H9 (cell line): Measurements from ENCODE around the gene BLOC1S3. TPM values are rescaled to one million over a fixed set of nuclear protein-coding genes. Genes with fewer than 3 reads are reported as not detected.

Experiments
- DNase-seq: peaks from one replicate; pipeline ENCODE4 v3.0.0-alpha.2; 2017
- H2AFZ ChIP-seq: one replicate; pipeline ENCODE4 v1.6.1; 2013; ENCODE audit warnings: mild to moderate bottlenecking, low read length, control low read depth, moderate library complexity
- H2AK5ac ChIP-seq: 2 replicates; pipeline ENCODE4 v1.6.1; 2013; ENCODE audit warnings: low read length, control low read depth, mixed read lengths; ENCODE audit not compliant: insufficient read length
- H2BK120ac ChIP-seq: one replicate; pipeline ENCODE4 v1.6.1; 2013; ENCODE audit warnings: low read depth, mild to moderate bottlenecking, low read length, control low read depth, inconsistent platforms; ENCODE audit not compliant: poor library complexity, severe bottlenecking
- H2BK12ac ChIP-seq: 2 replicates; pipeline ENCODE4 v1.6.1; 2013; ENCODE audit warnings: low read length, control low read depth, mixed read lengths, low read depth; ENCODE audit not compliant: insufficient read length
- H2BK15ac ChIP-seq: 2 replicates; pipeline ENCODE4 v1.6.1; 2013; ENCODE audit warnings: low read depth, low read length, control low read depth
- H2BK20ac ChIP-seq: one replicate; pipeline ENCODE4 v1.6.1; 2013; ENCODE audit warnings: low read depth, mild to moderate bottlenecking, low read length, control low read depth, inconsistent platforms; ENCODE audit not compliant: poor library complexity, severe bottlenecking
- H2BK5ac ChIP-seq: 2 replicates; pipeline ENCODE4 v1.6.1; 2013; ENCODE audit warnings: low read length, control low read depth, mixed read lengths; ENCODE audit not compliant: insufficient read length
- H3K14ac ChIP-seq: 2 replicates; pipeline ENCODE4 v1.6.1; 2013; ENCODE audit warnings: low read length, control low read depth; ENCODE audit not compliant: insufficient read depth
- H3K18ac ChIP-seq: 2 replicates; pipeline ENCODE4 v1.6.1; 2013; ENCODE audit warnings: low read depth, mild to moderate bottlenecking, mixed read lengths, low read length, control low read depth; ENCODE audit not compliant: insufficient read length
- H3K23ac ChIP-seq: 2 replicates; pipeline ENCODE4 v1.6.1; 2013; ENCODE audit warnings: low read length, control low read depth, mixed read lengths, low read depth; ENCODE audit not compliant: insufficient read length
- H3K23me2 ChIP-seq: 2 replicates; pipeline ENCODE4 v1.6.1; 2013; ENCODE audit warnings: low read depth, mild to moderate bottlenecking, mixed read lengths, low read length, control low read depth; ENCODE audit not compliant: insufficient read length, poor library complexity, severe bottlenecking
- H3K27ac ChIP-seq: 2 replicates; pipeline ENCODE4 v1.5.1; 2013; ENCODE audit warnings: low read length, control low read depth, mixed read lengths, low read depth; ENCODE audit not compliant: insufficient read length
- H3K27me3 ChIP-seq: 2 replicates; pipeline ENCODE4 v1.6.1; 2013; ENCODE audit warnings: low read length, control low read depth, inconsistent platforms; ENCODE audit not compliant: insufficient read depth
- H3K4ac ChIP-seq: 2 replicates; pipeline ENCODE4 v1.6.1; 2013; ENCODE audit warnings: low read depth, mild to moderate bottlenecking, control low read depth, inconsistent platforms, low read length, moderate library complexity
- H3K4me1 ChIP-seq: 2 replicates; pipeline ENCODE4 v1.6.1; 2013; ENCODE audit warnings: low read length, control low read depth, inconsistent platforms; ENCODE audit not compliant: insufficient read depth
- H3K4me2 ChIP-seq: 2 replicates; pipeline ENCODE4 v1.6.1; 2013; ENCODE audit warnings: low read length, control low read depth, mixed read lengths; ENCODE audit not compliant: insufficient read length, insufficient read depth
- H3K56ac ChIP-seq: 2 replicates; pipeline ENCODE4 v1.6.1; 2013; ENCODE audit warnings: low read depth, mild to moderate bottlenecking, mixed read lengths, low read length, control low read depth; ENCODE audit not compliant: insufficient read length
- H3K79me1 ChIP-seq: 2 replicates; pipeline ENCODE4 v1.6.1; 2013; ENCODE audit warnings: low read depth, mild to moderate bottlenecking, moderate library complexity, low read length, control low read depth, inconsistent platforms; ENCODE audit not compliant: insufficient read depth, poor library complexity, severe bottlenecking
- H3K79me2 ChIP-seq: 2 replicates; pipeline ENCODE4 v1.6.1; 2013; ENCODE audit warnings: low read length, control low read depth, inconsistent platforms; ENCODE audit not compliant: insufficient read depth
- H3K9ac ChIP-seq: 2 replicates; pipeline ENCODE4 v1.6.1; 2013; ENCODE audit warnings: low read length, control low read depth, mixed read lengths; ENCODE audit not compliant: insufficient read length; ENCODE audit errors: extremely low read depth
- H3K9me3 ChIP-seq: one replicate; pipeline ENCODE4 v1.6.1; 2013; ENCODE audit warnings: low read depth, low read length, inconsistent platforms; ENCODE audit not compliant: control insufficient read depth
- H3T11ph ChIP-seq: one replicate; pipeline ENCODE4 v1.6.1; 2013; ENCODE audit warnings: mild to moderate bottlenecking, low read length, control low read depth, inconsistent platforms
- H4K20me1 ChIP-seq: one replicate; pipeline ENCODE4 v1.6.1; 2013; ENCODE audit not compliant: control insufficient read depth, insufficient read length, insufficient read depth
- H4K5ac ChIP-seq: 2 replicates; pipeline ENCODE4 v1.6.1; 2013; ENCODE audit warnings: low read depth, mild to moderate bottlenecking, mixed read lengths, low read length, control low read depth; ENCODE audit not compliant: insufficient read length
- H4K8ac ChIP-seq: replicated peaks from 2 replicates; pipeline ENCODE4 v1.6.1; 2013; ENCODE audit warnings: low read length, control low read depth, mixed read lengths, low read depth; ENCODE audit not compliant: insufficient read length
- H4K91ac ChIP-seq: 2 replicates; pipeline ENCODE4 v1.6.1; 2013; ENCODE audit warnings: low read depth, mild to moderate bottlenecking, moderate library complexity, mixed read lengths, low read length, control low read depth; ENCODE audit not compliant: insufficient read length
- H3K27ac Mint-ChIP-seq, 3 experiments: 2 replicates in 2 of 3; 3 replicates in 1 of 3; pipeline ENCODE4 v1.8.0; 2020 to 2021; ENCODE audit warnings: mixed read lengths in 3 of 3, mild to moderate bottlenecking in 1 of 3, moderate library complexity in 1 of 3
- H3K27me3 Mint-ChIP-seq: 2 replicates; pipeline ENCODE4 v1.8.0; 2021; ENCODE audit warnings: low read depth, mild to moderate bottlenecking, moderate library complexity, mixed read lengths
- H3K36me3 Mint-ChIP-seq, 3 experiments: 2 replicates in 2 of 3; 3 replicates in 1 of 3; pipeline ENCODE4 v1.8.0; 2020 to 2021; ENCODE audit warnings: low read depth in 3 of 3, mixed read lengths in 3 of 3; ENCODE audit not compliant: insufficient read depth in 1 of 3
- H3K4me1 Mint-ChIP-seq, 2 experiments: 2 replicates each; pipeline ENCODE4 v1.8.0; 2020; ENCODE audit warnings: mixed read lengths in 2 of 2
- H3K4me3 Mint-ChIP-seq, 2 experiments: 2 replicates in 1 of 2; 3 replicates in 1 of 2; pipeline ENCODE4 v1.8.0; 2020 to 2021; ENCODE audit warnings: mild to moderate bottlenecking in 2 of 2, mixed read lengths in 2 of 2, moderate library complexity in 1 of 2
- H3K9me3 Mint-ChIP-seq, 2 experiments: 2 replicates in 1 of 2; 3 replicates in 1 of 2; pipeline ENCODE4 v1.8.0; 2020; ENCODE audit warnings: mild to moderate bottlenecking in 2 of 2, mixed read lengths in 2 of 2, moderate library complexity in 1 of 2
- CTCF ChIP-seq: fragments of 200-600 bp; sonication (generic); conservative IDR thresholded peaks from 3 replicates; pipeline ENCODE4 v1.8.0; 2021; ENCODE audit warnings: antibody characterized with exemption, mild to moderate bottlenecking
- WGBS: extraction: QIAGEN DNeasy Blood & Tissue Kit; methylation state at CpG from one replicate; pipeline ENCODE4 v1.1.7; 2013; ENCODE audit warnings: missing lambda C conversion rate, low lambda C conversion rate, mixed read lengths; ENCODE audit not compliant: insufficient read length; ENCODE audit errors: extremely low coverage; 5-methylcytosine and 5-hydroxymethylcytosine counted together
- total RNA-seq: library from RNA; stranded (reverse); gene quantifications from 2 replicates; pipeline ENCODE4 v1.2.1, GENCODE V29; 2021

Gene BLOC1S3
- total RNA-seq, 1 experiment from 2014 or later, result 9.2 TPM

- H2BK120ac ChIP-seq, result no peak overlapping the region
- no peak overlapping the region for H3K14ac ChIP-seq
- no peaks in the 10 kb centered on the region for H3K79me2 ChIP-seq
- no peaks in the 10 kb centered on the region for H3K79me1 ChIP-seq
- peaks cover 9% of the 10 kb centered on the region for H3K23me2 ChIP-seq
- no peak overlapping the region for H3K4me3 Mint-ChIP-seq
- no peak overlapping the region for H3K27ac ChIP-seq
- no CpG with 5 or more reads among the region's 4 CpGs for WGBS
- no peaks in the 10 kb centered on the region for H3K9me3 ChIP-seq
- no peak overlapping the region for H3K56ac ChIP-seq
- H2AFZ ChIP-seq, result no peak overlapping the region
- H2BK5ac ChIP-seq, result no peak overlapping the region
- H3K27me3 Mint-ChIP-seq, result peaks cover 17% of the 10 kb centered on the region
- no peak overlapping the region for H4K91ac ChIP-seq
- H3K4me1 Mint-ChIP-seq, result peaks cover 2 to 13% of the 10 kb centered on the region in 2 experiments; a peak in 2 of 4 replicates
- no peak overlapping the region for H2BK20ac ChIP-seq
- H4K5ac ChIP-seq, result no peak overlapping the region
- H4K20me1 ChIP-seq, result no peaks in the 10 kb centered on the region
- H3K4me2 ChIP-seq, result no peak overlapping the region
- no peaks in the 10 kb centered on the region for H3K27me3 ChIP-seq
- no peak overlapping the region for H3K9ac ChIP-seq
- H3K23ac ChIP-seq, result no peak overlapping the region
- H3K27ac Mint-ChIP-seq, result no peak overlapping the region
- no peak overlapping the region for H3K18ac ChIP-seq
- no peak overlapping the region for H2AK5ac ChIP-seq
- no peaks in the 10 kb centered on the region for H3K4me1 ChIP-seq
- H2BK15ac ChIP-seq, result no peak overlapping the region
- H3K4ac ChIP-seq, result no peak overlapping the region
- no peak overlapping the region for H3T11ph ChIP-seq
- H3K36me3 Mint-ChIP-seq, result peaks cover 0 to 4% (median 2%) of the 10 kb centered on the region in 3 experiments; a peak in 2 of 7 replicates
- no peaks in the 10 kb centered on the region for H3K9me3 Mint-ChIP-seq
- no peak overlapping the region for H2BK12ac ChIP-seq
- TF ChIP-seq CTCF, result no peak
- DNase-seq, result no peak
- H4K8ac ChIP-seq, result no peak overlapping the region
Measured at GRCh38 chr19:45182758-45183157, 4.2 kb downstream of the BLOC1S3 start.
